Thyroid gland (tissue), 4 donors: ENCODE data around the gene SP3.

Experiments used
- CTCF ChIP-seq, 6 experiments: fragments of 200-600 bp in 3 of 6; fragments of 450-650 bp in 3 of 6; sonication (generic) in 3 of 6; IDR thresholded peaks; one replicate each; pipeline ENCODE4 v1.5.1; 2016 to 2019; ENCODE audit warnings: antibody characterized with exemption in 6 of 6, mild to moderate bottlenecking in 2 of 6, inconsistent platforms in 1 of 6, moderate library complexity in 1 of 6
- POLR2A ChIP-seq, 2 donors: fragments of 450-650 bp; IDR thresholded peaks; one replicate each; pipeline ENCODE4 v1.6.1; 2017; ENCODE audit warnings: antibody characterized with exemption in 2 of 2, mild to moderate bottlenecking in 2 of 2, moderate library complexity in 1 of 2

GRCh38 chr2:173959358-173959884 lies 5.8 kb downstream of the SP3 start:
- no peak for TF ChIP-seq CTCF (IDR thresholded peaks at IDR 0.05)
- TF ChIP-seq POLR2A (IDR thresholded peaks at IDR 0.05) = no peak
